ENCODE measurements around the gene FZD4. TPM values are rescaled to one million over a fixed set of nuclear protein-coding genes. Genes with fewer than 3 reads are reported as not detected.
"Not testable (repeated sequence)": the region's sequence is repeated elsewhere in the genome, so short reads cannot be mapped to it uniquely, and the experiment has no call there.

Gene FZD4
- total RNA-seq, 1 experiment from 2014 or later = 0.35 TPM

DNA sequence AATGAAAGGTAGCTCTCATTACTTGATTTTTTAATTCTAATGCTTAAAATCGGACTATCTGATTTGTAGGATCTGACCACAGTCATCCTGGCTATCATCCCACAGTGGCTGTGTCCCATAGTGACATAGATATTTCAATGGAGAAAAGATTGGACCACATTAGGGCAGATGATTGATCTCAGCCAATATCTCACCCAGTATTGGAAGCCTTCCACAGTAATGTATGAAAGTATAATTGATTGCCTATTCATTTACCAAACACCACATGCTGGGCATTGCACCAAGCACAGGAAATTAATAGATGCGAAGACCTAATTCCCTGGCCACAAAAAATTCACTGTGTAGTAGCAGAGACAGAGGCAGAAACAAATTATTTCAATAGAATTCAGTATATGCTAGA, 37.6 kb downstream of the FZD4 start:
- BruUV-seq (replicated peaks) = no TSS peak
- Mint-ChIP-seq H3K9me3 (ENCODE audit: unreplicated experiment) (peaks cover 13% of the 10 kb centered on the region), H3K27ac (ENCODE audit: low read depth, unreplicated experiment) (no peak overlapping the region), H3K36me3 (ENCODE audit: insufficient read depth, unreplicated experiment) (no peaks in the 10 kb centered on the region), H3K4me1 (ENCODE audit: insufficient read depth, unreplicated experiment) (peaks cover 19% of the 10 kb centered on the region), H3K4me3 (ENCODE audit: unreplicated experiment) (no peak overlapping the region), H3K27me3 (ENCODE audit: insufficient read depth, unreplicated experiment) (no peaks in the 10 kb centered on the region)
- CTCF ChIA-PET = interaction anchor here (0.9 to 13.2 kb wide), 13 partner anchors 8 to 557 kb away, joined by 3 to 401 read pairs (median 6); no protein-coding TSS in a partner anchor
- TF ChIP-seq CTCF (IDR thresholded peaks at IDR 0.05; ENCODE audit: unreplicated experiment) = no peak
- POLR2A ChIA-PET = interaction anchor here (0.6 to 1.2 kb wide), 2 partner anchors 47 to 50 kb away, joined by 3 to 4 read pairs; no protein-coding TSS in a partner anchor
- no peak for DNase-seq (ENCODE audit: unreplicated experiment)
- intact Hi-C loops (cut with micrococcal nuclease) = no loop called here

DNA sequence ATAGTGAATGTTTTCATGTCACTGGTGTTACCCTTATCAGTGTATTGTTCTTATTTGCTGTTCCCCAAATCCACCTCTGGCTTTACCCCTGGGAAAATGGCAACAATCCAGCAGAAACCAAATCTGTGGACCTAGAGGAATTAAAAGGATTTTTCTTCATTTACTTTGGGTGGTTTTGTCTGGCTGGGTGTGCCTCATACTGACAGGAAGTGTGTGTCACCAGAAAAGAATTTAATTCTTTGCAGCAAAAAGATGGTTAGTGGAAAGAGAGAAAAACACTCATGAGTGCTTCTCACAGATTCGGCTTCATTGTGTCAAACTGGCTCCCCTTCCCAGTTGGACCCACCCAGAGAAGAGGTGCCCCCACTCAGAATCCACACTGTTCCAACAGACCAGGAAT, 38.9 kb downstream of the FZD4 start:
- no peaks in the 10 kb centered on the region for H3K36me3 Mint-ChIP-seq (ENCODE audit: insufficient read depth, unreplicated experiment)
- peak overlapping the region; percentile 53 for H3K27ac Mint-ChIP-seq (ENCODE audit: low read depth, unreplicated experiment)
- no peak overlapping the region for H3K4me3 Mint-ChIP-seq (ENCODE audit: unreplicated experiment)
- H3K27me3 Mint-ChIP-seq (ENCODE audit: insufficient read depth, unreplicated experiment) = no peaks in the 10 kb centered on the region
- intact Hi-C loops (cut with micrococcal nuclease) = no loop called here
- TF ChIP-seq CTCF (IDR thresholded peaks at IDR 0.05; ENCODE audit: unreplicated experiment) = no peak
- BruUV-seq (replicated peaks) = no TSS peak
- peaks cover 21% of the 10 kb centered on the region for H3K9me3 Mint-ChIP-seq (ENCODE audit: unreplicated experiment)
- peaks cover 19% of the 10 kb centered on the region for H3K4me1 Mint-ChIP-seq (ENCODE audit: insufficient read depth, unreplicated experiment)
- POLR2A ChIA-PET = no interaction called here
- peak; percentile 73 for DNase-seq (ENCODE audit: unreplicated experiment)
- CTCF ChIA-PET = interaction anchor here (0.5 to 13.2 kb wide), 6 partner anchors 15 to 806 kb away, joined by 3 to 401 read pairs (median 4); no protein-coding TSS in a partner anchor

DNA sequence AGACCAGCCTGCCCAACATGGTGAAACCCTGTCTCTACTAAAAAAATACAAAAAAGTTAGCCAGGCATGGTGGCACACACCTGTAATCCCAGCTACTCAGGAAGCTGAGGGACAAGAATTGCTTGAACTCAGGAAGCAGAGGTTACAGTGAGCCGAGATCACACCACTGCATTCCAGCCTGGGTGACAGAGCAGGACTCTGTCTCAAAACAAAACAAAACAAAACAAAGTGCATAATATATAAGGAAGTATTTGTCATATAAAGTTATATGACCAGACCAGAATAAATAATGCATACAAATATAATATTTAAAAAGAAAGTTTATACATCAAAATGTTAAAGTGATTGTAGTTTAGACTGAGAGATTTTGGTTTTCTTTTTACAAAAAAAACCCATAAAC, 39.3 kb downstream of the FZD4 start:
- DNase-seq (ENCODE audit: unreplicated experiment); H3K4me3 Mint-ChIP-seq (ENCODE audit: unreplicated experiment); BruUV-seq (replicated peaks); H3K27me3 Mint-ChIP-seq (ENCODE audit: insufficient read depth, unreplicated experiment); POLR2A ChIA-PET; intact Hi-C loops (cut with micrococcal nuclease); H3K36me3 Mint-ChIP-seq (ENCODE audit: insufficient read depth, unreplicated experiment): not testable (repeated sequence)
- H3K27ac Mint-ChIP-seq (ENCODE audit: low read depth, unreplicated experiment) = peak overlapping the region; percentile 53
- peaks cover 19% of the 10 kb centered on the region for H3K4me1 Mint-ChIP-seq (ENCODE audit: insufficient read depth, unreplicated experiment)
- peaks cover 21% of the 10 kb centered on the region for H3K9me3 Mint-ChIP-seq (ENCODE audit: unreplicated experiment)
- CTCF ChIA-PET = interaction anchor here (0.6 to 13.2 kb wide), 2 partner anchors 14 to 47 kb away, joined by 3 to 401 read pairs; no protein-coding TSS in a partner anchor

DNA sequence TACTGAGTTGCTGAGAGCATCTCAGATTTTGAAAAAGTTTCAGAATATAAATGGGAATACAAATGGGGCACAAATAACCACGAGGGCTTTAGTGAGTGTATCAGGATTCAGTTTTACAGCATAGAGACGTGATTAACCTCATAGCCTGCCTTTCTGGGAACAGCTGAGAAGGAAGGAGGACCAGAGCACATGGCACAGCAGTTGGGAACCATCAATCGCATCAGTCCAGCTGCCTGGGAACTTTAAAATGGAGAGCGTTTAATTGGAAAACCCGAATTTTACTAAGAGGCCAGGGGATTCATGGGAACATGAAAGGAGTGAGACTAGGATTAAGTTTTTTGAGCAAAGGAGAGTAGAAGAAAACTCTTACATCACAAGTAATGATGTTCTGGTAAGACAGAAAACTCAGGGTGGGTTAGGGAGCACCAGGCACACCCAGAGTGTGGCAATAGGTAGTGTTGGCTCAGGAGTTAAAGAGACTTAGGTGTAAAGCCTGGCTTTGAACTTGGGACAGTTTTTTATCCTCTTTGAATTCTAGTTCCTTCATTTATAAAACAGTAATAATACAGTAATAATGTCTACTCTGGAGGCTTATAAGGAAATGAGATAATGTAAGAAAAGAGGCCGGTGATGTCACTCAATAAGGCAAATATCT, 40.2 kb downstream of the FZD4 start:
- H3K4me3 Mint-ChIP-seq (ENCODE audit: unreplicated experiment) = no peak overlapping the region
- BruUV-seq (replicated peaks) = no TSS peak
- TF ChIP-seq CTCF (IDR thresholded peaks at IDR 0.05; ENCODE audit: unreplicated experiment) = no peak
- no peaks in the 10 kb centered on the region for H3K27me3 Mint-ChIP-seq (ENCODE audit: insufficient read depth, unreplicated experiment)
- no peaks in the 10 kb centered on the region for H3K36me3 Mint-ChIP-seq (ENCODE audit: insufficient read depth, unreplicated experiment)
- ChIA-PET CTCF (interaction anchor here (10.0 to 13.2 kb wide), 2 partner anchors 45 to 46 kb away, joined by 78 to 401 read pairs; no protein-coding TSS in a partner anchor), POLR2A (no interaction called here)
- intact Hi-C loops (cut with micrococcal nuclease) = no loop called here
- peaks cover 21% of the 10 kb centered on the region for H3K9me3 Mint-ChIP-seq (ENCODE audit: unreplicated experiment)
- DNase-seq (ENCODE audit: unreplicated experiment) = no peak
- H3K27ac Mint-ChIP-seq (ENCODE audit: low read depth, unreplicated experiment) = peak overlapping the region; percentile 24
- H3K4me1 Mint-ChIP-seq (ENCODE audit: insufficient read depth, unreplicated experiment) = peaks cover 19% of the 10 kb centered on the region
